Measurements from ENCODE around the gene TMTC3. TPM values are rescaled to one million over a fixed set of nuclear protein-coding genes. Genes with fewer than 3 reads are reported as not detected.

Gene TMTC3
- total and polyA plus RNA-seq, 9 donors, result 3.9 to 21.9 (median 19.9) TPM

DNA sequence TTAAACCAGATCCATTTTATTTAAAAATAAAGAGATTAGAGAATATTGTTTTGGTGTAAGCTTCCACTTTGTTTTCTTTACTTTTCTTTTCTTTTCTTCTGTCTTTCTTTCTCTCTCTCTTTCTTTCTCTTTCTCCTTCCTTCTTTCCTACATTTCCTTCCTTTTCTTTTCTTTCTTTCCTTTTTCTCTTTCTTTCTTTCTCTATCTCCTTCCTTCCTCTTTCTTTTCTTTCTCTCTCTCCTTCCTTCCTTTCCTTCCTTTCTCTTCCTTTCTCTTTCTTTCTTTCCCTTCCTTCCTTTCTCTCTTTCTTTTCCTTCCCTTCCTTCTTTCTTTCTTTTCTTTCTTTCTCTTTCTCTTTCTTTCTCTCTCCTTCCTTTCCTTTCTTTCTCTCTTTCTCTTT is 100.8 kb downstream of the TMTC3 start:
- no peaks in the 10 kb centered on the region for H3K27me3 ChIP-seq
- H3K27ac ChIP-seq, result no peak overlapping the region
- H3K9me3 ChIP-seq, result no peaks in the 10 kb centered on the region
- intact Hi-C loops (cut with DNase I), result no loop called here
- TF ChIP-seq EP300 (IDR thresholded peaks at IDR 0.05) (no peak), POLR2A (IDR thresholded peaks at IDR 0.05) (no peak)
- TF ChIP-seq, protein P1, sequence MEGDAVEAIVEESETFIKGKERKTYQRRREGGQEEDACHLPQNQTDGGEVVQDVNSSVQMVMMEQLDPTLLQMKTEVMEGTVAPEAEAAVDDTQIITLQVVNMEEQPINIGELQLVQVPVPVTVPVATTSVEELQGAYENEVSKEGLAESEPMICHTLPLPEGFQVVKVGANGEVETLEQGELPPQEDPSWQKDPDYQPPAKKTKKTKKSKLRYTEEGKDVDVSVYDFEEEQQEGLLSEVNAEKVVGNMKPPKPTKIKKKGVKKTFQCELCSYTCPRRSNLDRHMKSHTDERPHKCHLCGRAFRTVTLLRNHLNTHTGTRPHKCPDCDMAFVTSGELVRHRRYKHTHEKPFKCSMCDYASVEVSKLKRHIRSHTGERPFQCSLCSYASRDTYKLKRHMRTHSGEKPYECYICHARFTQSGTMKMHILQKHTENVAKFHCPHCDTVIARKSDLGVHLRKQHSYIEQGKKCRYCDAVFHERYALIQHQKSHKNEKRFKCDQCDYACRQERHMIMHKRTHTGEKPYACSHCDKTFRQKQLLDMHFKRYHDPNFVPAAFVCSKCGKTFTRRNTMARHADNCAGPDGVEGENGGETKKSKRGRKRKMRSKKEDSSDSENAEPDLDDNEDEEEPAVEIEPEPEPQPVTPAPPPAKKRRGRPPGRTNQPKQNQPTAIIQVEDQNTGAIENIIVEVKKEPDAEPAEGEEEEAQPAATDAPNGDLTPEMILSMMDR (IDR thresholded peaks at IDR 0.05), result no peak
- no peaks in the 10 kb centered on the region for H3K36me3 ChIP-seq
- no peak overlapping the region for H3K4me3 ChIP-seq
- H3K4me1 ChIP-seq (ENCODE audit: insufficient read depth), result no peaks in the 10 kb centered on the region
- DNase-seq, result no peak

DNA sequence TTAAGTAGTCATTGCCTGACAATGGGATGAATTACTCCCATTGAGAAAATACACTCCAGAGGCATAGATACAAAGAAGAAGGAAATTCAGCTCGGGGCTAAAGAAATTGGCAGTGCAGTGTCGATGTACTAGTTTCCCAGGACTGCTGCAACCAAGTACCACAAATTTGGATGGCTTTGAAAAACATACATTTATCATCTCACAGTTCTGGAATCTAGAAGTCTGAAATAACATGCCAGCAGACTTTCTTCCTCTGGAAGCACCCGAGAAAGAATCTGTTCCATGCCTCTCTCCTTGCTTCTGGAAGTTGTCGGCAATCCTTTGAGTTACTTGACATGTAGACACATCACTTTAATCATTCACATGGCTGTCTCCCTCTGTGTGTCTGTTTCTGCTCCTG is 101.9 kb downstream of the TMTC3 start:
- intact Hi-C loops (cut with DNase I), result no loop called here
- Histone ChIP-seq H3K9me3 (no peaks in the 10 kb centered on the region), H3K4me3 (no peak overlapping the region), H3K27ac (no peak overlapping the region), H3K27me3 (no peaks in the 10 kb centered on the region), H3K36me3 (no peaks in the 10 kb centered on the region), H3K4me1 (ENCODE audit: insufficient read depth) (no peaks in the 10 kb centered on the region)
- 74 to 84% (median 78%) methylated on average over 4 of the region's 4 CpGs for WGBS, 3 donors
- no peak for DNase-seq
- TF ChIP-seq EP300 (IDR thresholded peaks at IDR 0.05) (no peak), POLR2A (IDR thresholded peaks at IDR 0.05) (no peak)
- TF ChIP-seq, protein P1 (IDR thresholded peaks at IDR 0.05), result no peak

DNA sequence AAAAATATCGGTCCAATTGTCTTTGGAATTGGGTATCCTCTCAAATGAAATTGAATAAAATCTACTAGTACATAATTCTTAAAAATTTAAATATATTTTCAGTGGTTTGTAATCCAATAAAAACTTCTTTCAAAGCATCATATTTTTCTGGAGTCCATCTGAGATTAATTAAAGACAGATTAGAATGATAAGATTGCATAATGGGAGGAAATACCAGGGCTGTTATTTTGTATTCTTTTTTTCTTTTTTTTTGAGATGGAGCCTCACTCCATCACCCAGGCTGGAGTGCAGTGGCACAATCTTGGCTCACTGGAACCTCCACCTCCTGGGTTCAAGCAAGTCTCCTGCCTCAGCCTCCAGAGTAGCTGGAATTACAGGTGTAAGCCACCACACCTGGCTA is 103.8 kb downstream of the TMTC3 start:
- no peak overlapping the region for H3K27ac ChIP-seq
- H3K4me1 ChIP-seq (ENCODE audit: insufficient read depth), result no peaks in the 10 kb centered on the region
- TF ChIP-seq EP300 (IDR thresholded peaks at IDR 0.05), result no peak
- no peak for TF ChIP-seq POLR2A (IDR thresholded peaks at IDR 0.05)
- TF ChIP-seq, protein P1 (IDR thresholded peaks at IDR 0.05), result no peak
- DNase-seq, result no peak
- 41 to 97% (median 94%) methylated on average over 1 of the region's 1 CpG for WGBS, 3 donors
- intact Hi-C loops (cut with DNase I), result no loop called here
- no peaks in the 10 kb centered on the region for H3K27me3 ChIP-seq
- no peak overlapping the region for H3K4me3 ChIP-seq
- H3K9me3 ChIP-seq, result no peaks in the 10 kb centered on the region
- no peaks in the 10 kb centered on the region for H3K36me3 ChIP-seq

DNA sequence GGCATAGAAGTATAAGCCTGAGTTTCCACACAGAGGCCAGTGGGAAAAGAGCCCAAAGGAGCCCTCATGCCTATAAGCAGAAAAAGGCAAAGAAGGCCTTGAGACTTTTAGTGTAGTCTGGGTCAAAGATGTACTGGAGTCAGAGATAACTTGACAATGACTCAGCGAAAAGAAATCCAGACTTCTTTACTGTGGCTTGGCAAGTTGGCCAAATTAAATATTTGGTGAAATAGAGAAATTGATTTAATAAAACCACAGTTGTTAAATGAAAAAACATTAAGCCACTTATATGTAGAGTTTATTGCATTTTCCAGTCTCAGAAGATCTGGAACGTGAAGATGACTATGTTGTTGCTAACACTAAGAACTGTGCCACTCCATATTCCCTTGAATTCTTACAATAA is 105.1 kb downstream of the TMTC3 start:
- H3K9me3 ChIP-seq, result no peaks in the 10 kb centered on the region
- no peaks in the 10 kb centered on the region for H3K27me3 ChIP-seq
- intact Hi-C loops (cut with DNase I), result no loop called here
- no peak overlapping the region for H3K4me3 ChIP-seq
- H3K27ac ChIP-seq, result no peak overlapping the region
- H3K36me3 ChIP-seq, result no peaks in the 10 kb centered on the region
- no peaks in the 10 kb centered on the region for H3K4me1 ChIP-seq (ENCODE audit: insufficient read depth)
- TF ChIP-seq EP300 (IDR thresholded peaks at IDR 0.05) (no peak), POLR2A (IDR thresholded peaks at IDR 0.05) (no peak)
- TF ChIP-seq, protein P1 (IDR thresholded peaks at IDR 0.05), result no peak
- DNase-seq, result no peak
- WGBS, 3 donors, result 36 to 49% (median 47%) methylated on average over 2 of the region's 2 CpGs

DNA sequence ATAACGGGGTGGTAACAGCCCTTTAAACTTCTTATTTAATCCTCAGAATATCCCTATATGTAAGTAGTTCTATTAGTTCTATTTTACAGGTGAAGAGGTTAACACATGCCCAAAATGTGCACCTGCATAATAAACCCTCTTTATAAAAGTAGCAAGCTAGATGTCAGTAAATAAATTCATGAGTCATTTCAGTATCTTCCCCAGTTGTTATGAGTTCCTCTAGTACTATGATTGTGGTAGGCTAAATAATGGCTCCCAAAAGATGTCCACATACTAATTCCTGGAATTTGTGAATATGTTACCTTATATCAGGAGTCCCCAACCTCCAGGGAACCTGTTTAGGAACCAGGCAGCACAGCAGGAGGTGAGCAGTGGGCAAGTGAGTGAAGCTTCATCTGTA is 106.5 kb downstream of the TMTC3 start:
- intact Hi-C loops (cut with DNase I), result no loop called here
- 96 to 99% (median 98%) methylated on average over 1 of the region's 1 CpG for WGBS, 3 donors
- no peaks in the 10 kb centered on the region for H3K9me3 ChIP-seq
- H3K4me1 ChIP-seq (ENCODE audit: insufficient read depth), result no peaks in the 10 kb centered on the region
- no peak for DNase-seq
- H3K4me3 ChIP-seq, result no peak overlapping the region
- TF ChIP-seq POLR2A (IDR thresholded peaks at IDR 0.05) (no peak), EP300 (IDR thresholded peaks at IDR 0.05) (no peak)
- TF ChIP-seq, protein P1 (IDR thresholded peaks at IDR 0.05), result no peak
- H3K27me3 ChIP-seq, result no peaks in the 10 kb centered on the region
- no peak overlapping the region for H3K27ac ChIP-seq
- H3K36me3 ChIP-seq, result no peaks in the 10 kb centered on the region
